ENCODE measurements around the gene STARD13.

The STARD13 gene

DNA sequence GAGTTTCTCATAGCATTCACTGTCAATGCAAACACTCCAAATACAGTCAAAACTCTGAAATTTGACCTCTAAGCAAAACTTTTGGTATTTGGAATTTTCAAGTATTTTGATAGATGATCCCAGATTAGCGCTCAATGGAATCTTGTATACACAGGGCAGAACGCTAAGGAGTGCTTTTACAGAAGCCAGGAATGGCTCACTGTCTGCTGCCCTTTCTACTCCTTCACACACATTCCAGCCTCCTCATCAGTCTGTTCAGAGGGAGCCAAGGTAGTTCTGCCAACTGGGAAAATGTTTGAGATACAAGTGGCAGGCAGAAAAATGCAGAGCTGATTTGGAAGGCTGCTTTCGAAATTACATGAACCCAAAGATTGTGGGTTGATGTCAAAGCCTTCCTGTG lies 4.4 kb upstream of the STARD13 start:
- TF ChIP-seq, protein P1, sequence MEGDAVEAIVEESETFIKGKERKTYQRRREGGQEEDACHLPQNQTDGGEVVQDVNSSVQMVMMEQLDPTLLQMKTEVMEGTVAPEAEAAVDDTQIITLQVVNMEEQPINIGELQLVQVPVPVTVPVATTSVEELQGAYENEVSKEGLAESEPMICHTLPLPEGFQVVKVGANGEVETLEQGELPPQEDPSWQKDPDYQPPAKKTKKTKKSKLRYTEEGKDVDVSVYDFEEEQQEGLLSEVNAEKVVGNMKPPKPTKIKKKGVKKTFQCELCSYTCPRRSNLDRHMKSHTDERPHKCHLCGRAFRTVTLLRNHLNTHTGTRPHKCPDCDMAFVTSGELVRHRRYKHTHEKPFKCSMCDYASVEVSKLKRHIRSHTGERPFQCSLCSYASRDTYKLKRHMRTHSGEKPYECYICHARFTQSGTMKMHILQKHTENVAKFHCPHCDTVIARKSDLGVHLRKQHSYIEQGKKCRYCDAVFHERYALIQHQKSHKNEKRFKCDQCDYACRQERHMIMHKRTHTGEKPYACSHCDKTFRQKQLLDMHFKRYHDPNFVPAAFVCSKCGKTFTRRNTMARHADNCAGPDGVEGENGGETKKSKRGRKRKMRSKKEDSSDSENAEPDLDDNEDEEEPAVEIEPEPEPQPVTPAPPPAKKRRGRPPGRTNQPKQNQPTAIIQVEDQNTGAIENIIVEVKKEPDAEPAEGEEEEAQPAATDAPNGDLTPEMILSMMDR (IDR thresholded peaks at IDR 0.05; ENCODE audit: low read length), result no peak
- TF ChIP-seq EZH2phosphoT487 (IDR thresholded peaks at IDR 0.05; ENCODE audit: low read length) (no peak), EZH2 (optimal IDR thresholded peaks at IDR 0.05; ENCODE audit: low read depth, low read length) (no peak)
- Histone ChIP-seq H3K9ac (ENCODE audit: low read length) (no peak overlapping the region), H3K79me2 (ENCODE audit: low read length) (no peaks in the 10 kb centered on the region), H3K4me2 (ENCODE audit: low read depth, low read length) (no peak overlapping the region), H3K9me3 (replicated peaks; ENCODE audit: insufficient read depth, low read length) (no peaks in the 10 kb centered on the region), H3K4me1 (ENCODE audit: low read length) (0 out of 2 replicates have a peak, but pooled peaks cover 4% of the 10 kb centered on the region), H3K27me3 (replicated peaks; ENCODE audit: insufficient read depth, low read length) (no peaks in the 10 kb centered on the region), H2AFZ (ENCODE audit: low read length) (no peak overlapping the region), H3F3A (ENCODE audit: insufficient read depth, low read length) (0 out of 2 replicates have a peak, but pooled peaks cover 10% of the 10 kb centered on the region), H3K36me3 (replicated peaks; ENCODE audit: insufficient read depth, low read length) (no peaks in the 10 kb centered on the region), H3K27ac (ENCODE audit: low read length) (no peak overlapping the region), H4K20me1 (ENCODE audit: insufficient read depth, low read length) (no peaks in the 10 kb centered on the region), H3K4me3 (ENCODE audit: low read length) (no peak overlapping the region), H3K9me2 (replicated peaks; ENCODE audit: insufficient read depth, low read length) (no peaks in the 10 kb centered on the region)
- DNase-seq, result no peak

DNA sequence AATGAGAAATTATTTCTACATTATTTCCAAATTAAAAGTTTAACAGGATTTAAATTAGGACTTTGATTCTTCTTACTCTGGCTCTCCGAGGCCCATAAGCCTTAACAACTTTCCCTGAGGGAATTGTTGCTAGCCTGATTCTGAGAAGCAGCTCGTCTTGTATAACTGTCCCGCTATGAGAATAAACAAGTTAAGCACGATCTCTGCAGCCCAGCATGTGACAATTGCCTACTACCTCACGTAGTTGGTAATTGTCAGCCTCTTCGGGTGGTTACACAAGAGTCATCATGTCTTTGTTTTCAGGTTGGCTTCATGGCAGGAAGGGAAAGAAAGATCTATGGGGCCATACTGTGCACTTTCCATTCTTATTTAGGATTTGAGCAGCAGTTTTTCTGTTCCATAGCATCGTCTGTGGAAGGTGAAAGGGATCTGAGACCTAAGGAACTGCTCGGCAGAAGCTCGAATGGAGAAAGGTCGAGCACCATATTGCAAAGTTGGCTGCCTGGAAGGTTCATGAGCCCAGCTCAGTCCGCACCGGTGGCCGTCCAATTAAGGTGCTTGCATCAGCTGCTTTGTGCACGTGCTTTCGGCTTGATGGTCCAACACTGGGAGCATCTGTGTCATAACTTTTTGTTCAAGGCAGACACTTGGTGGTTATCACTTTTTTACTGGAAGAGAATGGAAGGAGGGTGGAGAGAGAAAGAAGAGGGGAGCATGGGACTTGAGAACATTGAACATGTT lies 1.8 kb upstream of the STARD13 start:
- H3F3A ChIP-seq (ENCODE audit: insufficient read depth, low read length), result 0 out of 2 replicates have a peak, but pooled peaks cover 10% of the 10 kb centered on the region
- no peaks in the 10 kb centered on the region for H3K36me3 ChIP-seq (replicated peaks; ENCODE audit: insufficient read depth, low read length)
- no peaks in the 10 kb centered on the region for H3K27me3 ChIP-seq (replicated peaks; ENCODE audit: insufficient read depth, low read length)
- no peak for DNase-seq
- H3K9ac ChIP-seq (ENCODE audit: low read length), result no peak overlapping the region
- H3K4me2 ChIP-seq (ENCODE audit: low read depth, low read length), result no peak overlapping the region
- H2AFZ ChIP-seq (ENCODE audit: low read length), result no peak overlapping the region
- H3K9me3 ChIP-seq (replicated peaks; ENCODE audit: insufficient read depth, low read length), result no peaks in the 10 kb centered on the region
- H3K79me2 ChIP-seq (ENCODE audit: low read length), result no peaks in the 10 kb centered on the region
- no peak overlapping the region for H3K27ac ChIP-seq (ENCODE audit: low read length)
- no peak overlapping the region for H3K4me3 ChIP-seq (ENCODE audit: low read length)
- H3K9me2 ChIP-seq (replicated peaks; ENCODE audit: insufficient read depth, low read length), result no peaks in the 10 kb centered on the region
- TF ChIP-seq EZH2phosphoT487 (IDR thresholded peaks at IDR 0.05; ENCODE audit: low read length) (no peak), EZH2 (optimal IDR thresholded peaks at IDR 0.05; ENCODE audit: low read depth, low read length) (no peak)
- TF ChIP-seq, protein P1 (IDR thresholded peaks at IDR 0.05; ENCODE audit: low read length), result no peak
- H3K4me1 ChIP-seq (ENCODE audit: low read length), result 0 out of 2 replicates have a peak, but pooled peaks cover 4% of the 10 kb centered on the region
- H4K20me1 ChIP-seq (ENCODE audit: insufficient read depth, low read length), result no peaks in the 10 kb centered on the region

DNA sequence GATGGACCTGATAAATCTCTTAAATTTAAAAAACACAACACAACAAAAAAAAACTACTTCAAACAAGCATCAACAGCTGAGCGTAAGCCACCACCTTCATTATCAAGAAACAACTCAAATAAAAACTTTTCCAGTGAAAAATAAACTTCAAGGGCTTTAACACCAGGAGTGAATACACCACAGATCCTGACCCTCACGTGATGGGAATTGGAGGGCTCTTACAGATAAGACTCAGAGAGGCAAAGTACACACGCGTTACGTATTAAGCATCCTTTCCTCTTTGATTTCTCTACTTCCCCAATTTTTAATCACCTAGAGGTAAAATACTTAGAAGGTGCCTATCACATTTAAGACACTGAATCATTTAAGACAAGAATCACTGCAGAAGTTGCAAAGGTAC lies 573 bp upstream of the STARD13 start:
- Histone ChIP-seq H3K4me1 (ENCODE audit: low read length) (0 out of 2 replicates have a peak, but pooled peaks cover 4% of the 10 kb centered on the region), H3K36me3 (replicated peaks; ENCODE audit: insufficient read depth, low read length) (no peaks in the 10 kb centered on the region), H3K9ac (ENCODE audit: low read length) (peak overlapping the region; percentile 69), H3F3A (ENCODE audit: insufficient read depth, low read length) (0 out of 2 replicates have a peak, but pooled peaks cover 10% of the 10 kb centered on the region), H4K20me1 (ENCODE audit: insufficient read depth, low read length) (no peaks in the 10 kb centered on the region), H3K79me2 (ENCODE audit: low read length) (no peaks in the 10 kb centered on the region), H2AFZ (ENCODE audit: low read length) (peak overlapping the region; percentile 77), H3K9me2 (replicated peaks; ENCODE audit: insufficient read depth, low read length) (no peaks in the 10 kb centered on the region), H3K9me3 (replicated peaks; ENCODE audit: insufficient read depth, low read length) (no peaks in the 10 kb centered on the region), H3K27me3 (replicated peaks; ENCODE audit: insufficient read depth, low read length) (no peaks in the 10 kb centered on the region), H3K4me3 (ENCODE audit: low read length) (peak overlapping the region; percentile 61), H3K4me2 (ENCODE audit: low read depth, low read length) (peak overlapping the region; percentile 69), H3K27ac (ENCODE audit: low read length) (peak overlapping the region; percentile 79)
- TF ChIP-seq EZH2phosphoT487 (IDR thresholded peaks at IDR 0.05; ENCODE audit: low read length), result no peak
- TF ChIP-seq, protein P1 (IDR thresholded peaks at IDR 0.05; ENCODE audit: low read length), result no peak
- no peak for TF ChIP-seq EZH2 (optimal IDR thresholded peaks at IDR 0.05; ENCODE audit: low read depth, low read length)
- DNase-seq, result peak; percentile 6

Data from MM.1S (cell line).